Duodenal mucosa (tissue), 2 donors: ENCODE data around the gene C10orf105.

ENCODE experiments used
- H3K27ac ChIP-seq: one replicate; pipeline ENCODE4 v1.7.0; 2013; ENCODE audit warnings: low read depth, low read length
- H3K27me3 ChIP-seq, 2 donors: one replicate each; pipeline ENCODE4 v1.7.0; 2013; ENCODE audit warnings: low read length in 2 of 2, control low read depth in 1 of 2; ENCODE audit not compliant: insufficient read depth in 2 of 2, control insufficient read depth in 1 of 2
- H3K36me3 ChIP-seq, 2 donors: one replicate each; pipeline ENCODE4 v1.7.0; 2013; ENCODE audit warnings: low read length in 2 of 2, control low read depth in 1 of 2; ENCODE audit not compliant: insufficient read depth in 2 of 2, control insufficient read depth in 1 of 2
- H3K4me1 ChIP-seq, 2 donors: one replicate each; pipeline ENCODE4 v1.7.0; 2013; ENCODE audit warnings: low read length in 2 of 2, control low read depth in 1 of 2; ENCODE audit not compliant: insufficient read depth in 2 of 2, control insufficient read depth in 1 of 2
- H3K4me3 ChIP-seq, 2 donors: one replicate each; pipeline ENCODE4 v1.7.0; 2013; ENCODE audit warnings: low read length in 2 of 2, low read depth in 1 of 2
- H3K9ac ChIP-seq, 2 donors: one replicate each; pipeline ENCODE4 v1.7.0; 2013; ENCODE audit warnings: low read length in 2 of 2, low read depth in 1 of 2
- H3K9me3 ChIP-seq, 2 donors: one replicate each; pipeline ENCODE4 v1.7.0; 2013; ENCODE audit warnings: low read length in 2 of 2, control low read depth in 1 of 2; ENCODE audit not compliant: control insufficient read depth in 1 of 2

The C10orf105 gene

DNA sequence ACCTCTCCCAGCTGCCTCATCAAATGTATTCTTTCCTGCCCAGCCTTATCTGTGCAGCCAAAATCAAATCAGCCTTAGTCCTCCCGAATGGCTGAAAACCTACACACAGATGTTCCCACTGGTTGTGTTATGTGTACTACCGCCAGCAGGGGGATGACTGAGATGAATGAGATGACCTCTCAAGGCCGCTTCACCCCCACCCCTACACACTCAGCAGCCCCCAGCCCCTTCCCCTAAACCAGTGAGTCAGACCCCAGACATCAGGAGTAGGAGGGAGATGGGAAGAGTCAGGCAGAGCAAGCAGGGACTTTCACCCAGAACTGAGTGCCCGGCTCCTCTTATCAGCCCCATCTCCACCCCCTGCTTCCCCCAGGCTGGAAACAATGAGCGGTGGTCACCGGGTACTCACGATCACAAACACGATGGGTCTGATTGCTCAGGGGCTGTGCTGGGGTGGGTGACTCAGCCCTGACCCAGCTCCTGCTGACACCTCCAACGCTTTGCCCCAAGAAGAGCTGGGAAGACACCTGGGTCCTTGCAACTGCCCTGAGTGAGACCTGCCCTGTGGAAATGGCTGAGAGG, 6.5 kb upstream of the C10orf105 start:
- Histone ChIP-seq H3K4me1 (peaks cover 49 to 51% of the 10 kb centered on the region in 2 donors), H3K9me3 (no peaks in the 10 kb centered on the region), H3K27ac (peak overlapping the region; percentile 16), H3K4me3 (peak overlapping the region in 1 of 2 donors; percentile 1), H3K9ac (peak overlapping the region in 1 of 2 donors; percentile 19), H3K27me3 (no peaks in the 10 kb centered on the region), H3K36me3 (no peaks in the 10 kb centered on the region)

DNA sequence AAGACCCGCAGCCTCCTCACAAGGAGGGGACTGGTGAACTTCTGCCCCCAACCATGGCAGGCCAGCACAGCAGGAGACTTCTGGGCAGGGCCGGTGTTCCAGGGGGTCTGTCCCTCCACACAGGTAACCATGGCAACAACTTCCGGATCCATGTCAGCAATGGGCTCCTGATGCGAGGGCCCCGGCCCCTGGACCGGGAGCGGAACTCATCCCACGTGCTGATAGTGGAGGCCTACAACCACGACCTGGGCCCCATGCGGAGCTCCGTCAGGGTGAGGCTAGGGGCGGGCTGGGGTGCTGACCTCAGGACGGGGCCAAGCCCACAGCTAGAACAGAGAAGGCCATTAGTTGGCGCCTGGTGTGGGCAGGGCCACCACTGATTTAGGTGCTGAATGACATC, 5.7 kb upstream of the C10orf105 start:
- Histone ChIP-seq H3K4me1 (peaks cover 44 to 47% of the 10 kb centered on the region in 2 donors), H3K9me3 (no peaks in the 10 kb centered on the region), H3K27me3 (no peaks in the 10 kb centered on the region), H3K9ac (peak overlapping the region in 1 of 2 donors; percentile 19), H3K4me3 (no peak overlapping the region), H3K27ac (no peak overlapping the region), H3K36me3 (no peaks in the 10 kb centered on the region)

DNA sequence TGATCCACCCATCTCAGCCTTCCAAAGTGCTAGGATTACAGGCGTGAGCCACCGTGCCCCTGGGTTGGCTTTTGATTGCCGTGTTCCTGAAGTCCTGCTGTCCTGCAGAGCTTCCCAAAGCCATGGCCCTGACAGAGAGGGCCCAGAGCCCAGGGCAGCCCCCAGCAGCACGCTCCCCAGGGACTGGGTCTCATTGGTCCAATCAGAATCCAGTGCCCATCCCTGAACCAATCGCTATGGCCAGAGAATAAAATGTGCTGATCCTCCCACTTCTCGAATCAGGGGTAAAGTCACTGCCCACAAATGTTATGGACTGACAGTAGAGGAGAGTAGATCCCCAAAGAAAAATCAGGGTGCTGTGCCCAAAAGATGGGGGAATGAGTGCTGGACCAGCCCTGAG, 5.0 kb upstream of the C10orf105 start:
- no peak overlapping the region for H3K27ac ChIP-seq

DNA sequence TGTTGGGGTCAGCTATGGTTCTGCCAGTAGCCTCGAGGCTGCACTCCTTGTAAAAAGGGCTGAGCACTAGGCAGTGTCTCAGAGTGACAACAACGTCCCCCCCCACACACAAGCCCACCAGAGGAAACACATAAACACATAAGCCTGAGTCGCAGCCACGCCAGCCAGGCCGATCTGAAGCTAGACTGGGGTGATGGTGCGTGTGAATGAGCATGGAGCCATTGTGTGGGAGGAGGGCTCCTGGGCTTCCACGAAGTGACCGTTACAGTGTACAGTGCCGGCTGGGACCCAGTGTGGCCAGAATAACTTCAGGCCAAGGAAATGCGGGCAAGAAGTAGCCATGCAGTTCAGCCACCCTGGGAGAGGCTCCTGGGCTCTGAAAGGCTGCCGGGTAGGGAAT, 3.7 kb upstream of the C10orf105 start:
- Histone ChIP-seq H3K9ac (no peak overlapping the region), H3K4me3 (no peak overlapping the region), H3K36me3 (no peaks in the 10 kb centered on the region), H3K4me1 (peaks cover 29 to 32% of the 10 kb centered on the region in 2 donors), H3K27me3 (no peaks in the 10 kb centered on the region), H3K9me3 (no peaks in the 10 kb centered on the region), H3K27ac (no peak overlapping the region)

More for the DNA sequence above, 5.0 kb upstream of the C10orf105 start:
- Histone ChIP-seq H3K27me3 (no peaks in the 10 kb centered on the region), H3K4me3 (no peak overlapping the region), H3K9ac (no peak overlapping the region), H3K9me3 (no peaks in the 10 kb centered on the region), H3K36me3 (no peaks in the 10 kb centered on the region), H3K4me1 (peaks cover 41 to 44% of the 10 kb centered on the region in 2 donors)

DNA sequence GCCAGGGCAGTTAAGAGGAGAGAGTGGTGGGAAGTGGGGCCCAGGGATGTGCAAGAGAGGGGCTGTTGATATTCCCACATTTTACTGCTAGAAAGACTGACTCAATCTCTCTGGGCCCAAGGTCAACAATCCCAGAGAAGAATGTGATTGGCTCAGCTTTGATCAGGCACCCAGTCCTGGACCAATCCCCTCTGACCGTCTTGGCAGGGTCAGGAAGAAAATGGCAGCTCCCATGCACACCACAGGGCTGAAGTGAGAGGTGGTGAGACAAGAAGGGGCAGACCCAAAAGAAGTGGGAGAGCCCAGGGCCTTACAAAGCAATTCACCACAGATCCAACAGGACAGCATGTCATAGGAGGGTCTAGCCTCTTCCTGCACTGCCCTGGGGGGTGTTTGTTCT, 3.3 kb upstream of the C10orf105 start:
- Histone ChIP-seq H3K4me1 (peaks cover 24 to 27% of the 10 kb centered on the region in 2 donors), H3K9ac (no peak overlapping the region), H3K36me3 (no peaks in the 10 kb centered on the region), H3K27ac (no peak overlapping the region), H3K27me3 (no peaks in the 10 kb centered on the region), H3K9me3 (no peaks in the 10 kb centered on the region), H3K4me3 (no peak overlapping the region)

DNA sequence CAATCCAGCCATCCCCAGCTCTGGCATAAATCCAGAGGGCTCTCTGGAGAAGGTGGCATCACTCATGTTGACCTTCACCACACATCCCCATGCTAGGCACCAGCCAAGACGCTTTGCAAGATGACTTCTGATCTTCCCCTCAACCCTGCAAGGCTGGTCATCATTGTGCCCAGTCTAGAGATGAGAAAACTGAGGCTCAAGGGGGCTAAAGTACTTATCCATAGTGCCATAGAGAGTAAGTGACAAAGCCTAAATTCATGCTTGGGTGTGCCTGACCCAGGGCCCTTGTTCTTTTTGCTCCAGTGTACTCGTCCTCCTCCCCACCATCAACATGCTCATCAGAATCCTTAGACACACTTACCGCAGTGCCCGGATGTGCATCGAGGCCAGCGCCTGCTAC, 1.7 kb upstream of the C10orf105 start:
- no peaks in the 10 kb centered on the region for H3K36me3 ChIP-seq
- no peak overlapping the region for H3K27ac ChIP-seq
- no peak overlapping the region for H3K9ac ChIP-seq
- H3K9me3 ChIP-seq: no peaks in the 10 kb centered on the region
- H3K27me3 ChIP-seq: no peaks in the 10 kb centered on the region
- H3K4me3 ChIP-seq: no peak overlapping the region
- H3K4me1 ChIP-seq: peaks cover 9 to 12% of the 10 kb centered on the region in 2 donors

DNA sequence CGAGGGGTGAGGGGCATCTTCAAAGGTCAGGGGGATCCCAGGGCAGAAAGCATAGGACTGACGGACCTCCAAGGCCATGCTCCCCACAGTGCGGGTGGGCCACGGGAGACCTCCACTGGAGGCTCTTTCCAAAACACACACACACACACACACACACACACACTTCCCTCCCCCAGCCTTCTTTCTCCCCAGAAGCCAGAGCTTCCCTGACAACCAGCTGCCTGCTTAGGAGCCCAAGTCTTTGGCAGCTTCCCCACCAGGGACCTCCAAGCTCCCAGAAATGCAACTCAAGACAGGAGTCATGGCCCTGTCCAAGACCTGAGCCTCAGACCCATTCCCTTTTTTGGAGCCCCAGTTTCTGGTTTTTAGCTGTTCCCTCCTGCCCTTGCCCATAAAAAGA, 710 bp upstream of the C10orf105 start:
- H3K27me3 ChIP-seq: no peaks in the 10 kb centered on the region
- no peak overlapping the region for H3K9ac ChIP-seq
- peaks cover 2 to 6% of the 10 kb centered on the region in 2 donors for H3K4me1 ChIP-seq
- no peaks in the 10 kb centered on the region for H3K9me3 ChIP-seq
- H3K36me3 ChIP-seq: no peaks in the 10 kb centered on the region
- no peak overlapping the region for H3K4me3 ChIP-seq
- no peak overlapping the region for H3K27ac ChIP-seq

DNA sequence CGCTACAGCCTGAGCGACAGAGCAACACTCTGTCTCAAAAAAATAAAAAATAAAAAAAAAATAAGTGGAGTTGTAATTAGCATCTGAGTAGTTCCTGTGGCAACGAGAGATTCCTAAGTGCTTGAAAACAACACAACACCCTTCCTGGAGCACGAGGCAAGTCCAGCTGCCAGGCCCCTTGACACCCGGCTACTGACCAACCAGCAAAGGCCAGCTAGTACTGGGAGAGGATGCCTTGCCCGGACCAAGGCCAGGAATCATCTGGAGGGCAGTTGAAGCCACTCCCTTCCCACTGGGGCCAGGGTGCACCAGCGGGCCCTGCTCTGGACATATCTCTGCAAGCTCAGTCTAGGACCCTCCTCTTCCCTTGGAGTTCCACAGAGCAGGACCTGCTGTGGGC, 536 bp downstream of the C10orf105 start:
- no peaks in the 10 kb centered on the region for H3K27me3 ChIP-seq

DNA sequence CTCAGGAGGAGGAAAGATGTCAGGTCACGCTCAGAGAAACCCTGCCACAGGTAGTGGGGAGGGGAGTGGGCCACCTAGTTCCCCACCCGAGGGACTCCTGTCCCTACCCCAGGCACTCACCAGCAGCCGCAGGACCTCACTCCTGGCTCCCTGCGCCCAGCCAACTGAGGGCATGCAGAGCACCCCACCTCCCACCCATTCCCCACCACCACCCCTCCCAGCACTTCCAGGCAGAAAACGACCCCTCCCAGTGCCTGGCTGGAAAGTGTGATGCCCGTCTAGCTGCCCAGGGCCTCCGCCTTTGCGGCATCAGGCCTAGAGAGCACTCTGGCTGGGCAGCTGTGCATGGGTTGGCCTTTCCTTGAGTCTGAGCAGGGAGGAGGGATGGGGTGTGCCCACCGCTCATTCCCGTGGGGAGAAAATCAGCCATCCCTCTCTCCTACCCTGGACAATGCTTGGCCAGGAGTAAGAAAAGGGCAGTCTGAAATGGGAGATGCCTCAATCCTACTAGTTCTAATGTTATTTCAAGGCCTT, 1.3 kb downstream of the C10orf105 start:
- H3K9ac ChIP-seq: no peak overlapping the region
- no peak overlapping the region for H3K4me3 ChIP-seq
- H3K27ac ChIP-seq: no peak overlapping the region
- no peaks in the 10 kb centered on the region for H3K9me3 ChIP-seq
- H3K4me1 ChIP-seq: peaks cover 21 to 26% of the 10 kb centered on the region in 2 donors
- no peaks in the 10 kb centered on the region for H3K27me3 ChIP-seq
- H3K36me3 ChIP-seq: no peaks in the 10 kb centered on the region

More for the DNA sequence above, 536 bp downstream of the C10orf105 start:
- no peak overlapping the region for H3K4me3 ChIP-seq
- H3K27ac ChIP-seq: no peak overlapping the region
- H3K4me1 ChIP-seq: peaks cover 13 to 18% of the 10 kb centered on the region in 2 donors
- no peaks in the 10 kb centered on the region for H3K36me3 ChIP-seq
- no peaks in the 10 kb centered on the region for H3K9me3 ChIP-seq
- no peak overlapping the region for H3K9ac ChIP-seq

DNA sequence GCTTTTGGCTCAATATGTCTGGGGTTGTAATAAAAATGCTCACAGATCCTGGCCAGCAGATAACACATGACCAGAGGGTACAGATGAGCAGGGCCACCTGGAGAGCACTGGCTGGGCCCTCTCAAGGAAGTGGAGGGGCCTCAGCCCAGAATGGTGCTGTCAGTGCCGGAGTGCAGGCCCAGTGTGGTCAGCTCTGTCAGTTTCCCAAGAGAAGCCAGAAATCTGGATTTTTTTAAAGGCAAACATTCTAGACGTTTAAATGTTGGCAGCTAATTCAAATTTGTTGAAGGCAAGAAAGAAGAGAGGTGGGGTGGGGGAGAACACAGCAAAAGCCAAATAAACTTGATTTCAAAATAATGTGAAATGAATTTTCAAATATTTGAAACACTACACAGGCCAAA, 2.0 kb downstream of the C10orf105 start:
- H3K9ac ChIP-seq: no peak overlapping the region
- no peaks in the 10 kb centered on the region for H3K36me3 ChIP-seq
- H3K9me3 ChIP-seq: no peaks in the 10 kb centered on the region
- H3K27me3 ChIP-seq: no peaks in the 10 kb centered on the region
- H3K4me1 ChIP-seq: peaks cover 27 to 31% of the 10 kb centered on the region in 2 donors
- H3K4me3 ChIP-seq: no peak overlapping the region
- H3K27ac ChIP-seq: no peak overlapping the region
